GM12875 (cell line): Measurements from ENCODE around the gene LAIR2.
"Not testable (repeated sequence)": the region's sequence is repeated elsewhere in the genome, so short reads cannot be mapped to it uniquely, and the experiment has no call there.

ENCODE experiments used
- H3K4me3 ChIP-seq: one replicate; pipeline ENCODE4 v1.5.1; 2011; ENCODE audit warnings: low read depth, low read length, control low read depth
- CTCF ChIP-seq: IDR thresholded peaks from 2 replicates; pipeline ENCODE4 v1.5.1; 2011; ENCODE audit warnings: low read depth, mild to moderate bottlenecking, control low read depth, inconsistent platforms, low read length, moderate library complexity, borderline replicate concordance; ENCODE audit not compliant: insufficient read depth

Gene LAIR2

GRCh38 chr19:54489341-54489740 is 13.3 kb upstream of the LAIR2 start:
- no peak overlapping the region for H3K4me3 ChIP-seq
- TF ChIP-seq CTCF, result no peak

GRCh38 chr19:54489766-54490165 is 12.9 kb upstream of the LAIR2 start:
- H3K4me3 ChIP-seq, result no peak overlapping the region
- TF ChIP-seq CTCF, result no peak

GRCh38 chr19:54492568-54492967 is 10.1 kb upstream of the LAIR2 start:
- TF ChIP-seq CTCF, result no peak
- no peak overlapping the region for H3K4me3 ChIP-seq

- not testable (repeated sequence) for H3K4me3 ChIP-seq
Measured at GRCh38 chr19:54493056-54493455, 9.6 kb upstream of the LAIR2 start.

- no peak overlapping the region for H3K4me3 ChIP-seq
- no peak for TF ChIP-seq CTCF
Measured at GRCh38 chr19:54493967-54494585, 8.6 kb upstream of the LAIR2 start.

- not testable (repeated sequence) for H3K4me3 ChIP-seq
Measured at GRCh38 chr19:54495284-54495683, 7.3 kb upstream of the LAIR2 start.

GRCh38 chr19:54497747-54498450 is 4.7 kb upstream of the LAIR2 start:
- H3K4me3 ChIP-seq, result not testable (repeated sequence)

GRCh38 chr19:54498451-54498772 is 4.2 kb upstream of the LAIR2 start:
- not testable (repeated sequence) for H3K4me3 ChIP-seq

GRCh38 chr19:54505542-54505941 is 2.9 kb downstream of the LAIR2 start:
- H3K4me3 ChIP-seq, result not testable (repeated sequence)

GRCh38 chr19:54506079-54506478 is 3.4 kb downstream of the LAIR2 start:
- no peak for TF ChIP-seq CTCF
- no peak overlapping the region for H3K4me3 ChIP-seq

GRCh38 chr19:54507038-54507717 is 4.5 kb downstream of the LAIR2 start:
- not testable (repeated sequence) for H3K4me3 ChIP-seq
